ENCODE measurements around the gene COL4A1. TPM values are rescaled to one million over a fixed set of nuclear protein-coding genes. Genes with fewer than 3 reads are reported as not detected.

Gene COL4A1
- total and polyA plus RNA-seq, 8 donors = 418 to 1,057 (median 547) TPM

DNA sequence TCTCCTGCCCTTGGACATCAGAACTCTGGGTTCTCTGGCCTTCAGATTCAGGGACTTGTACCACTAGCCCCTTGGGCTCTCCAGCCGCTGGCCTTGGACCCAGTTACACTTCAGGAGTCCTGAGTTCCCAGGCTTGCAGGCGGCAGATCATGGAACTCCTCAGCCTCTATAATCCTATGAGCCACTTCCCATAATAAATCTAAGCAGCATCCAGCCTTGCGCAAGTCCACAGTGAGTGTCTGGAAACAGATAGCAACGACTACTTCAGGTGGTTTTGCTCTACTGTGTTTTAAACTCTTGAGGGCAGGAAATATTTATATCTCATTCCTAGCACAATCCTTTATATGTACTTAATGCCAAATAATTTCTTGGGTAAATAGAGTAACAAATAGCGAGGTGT is 92.3 kb downstream of the COL4A1 start:
- ATAC-seq (no peak), DNase-seq (no peak)
- no peak overlapping the region for H3K4me3 ChIP-seq
- H3K27me3 ChIP-seq = peaks cover 0 to 8% of the 10 kb centered on the region in 2 donors
- H3K36me3 ChIP-seq = peaks cover 0 to 30% of the 10 kb centered on the region in 2 donors
- H3K9me3 ChIP-seq = no peaks in the 10 kb centered on the region
- no peak overlapping the region for H3K27ac ChIP-seq
- intact Hi-C loops (cut with DNase I) = no loop called here
- H3K4me1 ChIP-seq = peaks cover 11 to 15% of the 10 kb centered on the region in 2 donors
- TF ChIP-seq, protein P1, sequence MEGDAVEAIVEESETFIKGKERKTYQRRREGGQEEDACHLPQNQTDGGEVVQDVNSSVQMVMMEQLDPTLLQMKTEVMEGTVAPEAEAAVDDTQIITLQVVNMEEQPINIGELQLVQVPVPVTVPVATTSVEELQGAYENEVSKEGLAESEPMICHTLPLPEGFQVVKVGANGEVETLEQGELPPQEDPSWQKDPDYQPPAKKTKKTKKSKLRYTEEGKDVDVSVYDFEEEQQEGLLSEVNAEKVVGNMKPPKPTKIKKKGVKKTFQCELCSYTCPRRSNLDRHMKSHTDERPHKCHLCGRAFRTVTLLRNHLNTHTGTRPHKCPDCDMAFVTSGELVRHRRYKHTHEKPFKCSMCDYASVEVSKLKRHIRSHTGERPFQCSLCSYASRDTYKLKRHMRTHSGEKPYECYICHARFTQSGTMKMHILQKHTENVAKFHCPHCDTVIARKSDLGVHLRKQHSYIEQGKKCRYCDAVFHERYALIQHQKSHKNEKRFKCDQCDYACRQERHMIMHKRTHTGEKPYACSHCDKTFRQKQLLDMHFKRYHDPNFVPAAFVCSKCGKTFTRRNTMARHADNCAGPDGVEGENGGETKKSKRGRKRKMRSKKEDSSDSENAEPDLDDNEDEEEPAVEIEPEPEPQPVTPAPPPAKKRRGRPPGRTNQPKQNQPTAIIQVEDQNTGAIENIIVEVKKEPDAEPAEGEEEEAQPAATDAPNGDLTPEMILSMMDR (IDR thresholded peaks at IDR 0.05) = no peak

DNA sequence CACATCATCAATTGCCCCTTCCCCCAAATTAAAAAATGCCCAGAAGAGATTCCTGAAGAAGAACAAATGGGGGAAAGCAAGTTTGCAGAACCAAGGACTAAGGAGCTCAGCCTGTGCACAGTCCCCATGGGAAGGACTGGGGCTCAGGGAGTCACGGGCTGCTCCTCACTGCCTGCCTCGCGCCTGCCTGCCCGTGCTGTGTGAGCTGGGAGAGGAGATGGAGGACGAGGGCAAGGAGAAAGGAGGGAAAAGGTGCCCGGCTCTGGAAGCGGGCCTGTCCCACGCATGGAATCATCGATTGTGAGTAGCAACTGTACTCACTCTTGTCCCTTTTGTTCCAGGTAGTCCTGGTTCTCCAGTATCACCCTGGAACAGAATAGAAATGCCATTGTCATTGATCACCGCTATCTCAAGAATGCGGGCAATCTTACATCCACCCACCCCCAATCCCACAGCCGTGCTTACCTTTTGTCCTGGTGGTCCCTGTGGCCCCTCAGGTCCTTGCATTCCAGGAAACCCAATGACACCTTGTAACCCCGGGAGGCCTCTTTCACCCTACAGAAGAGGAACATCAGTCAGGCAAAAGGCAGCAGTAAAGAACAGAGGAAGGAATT is 93.4 kb downstream of the COL4A1 start:
- Histone ChIP-seq H3K27ac (no peak overlapping the region), H3K4me3 (no peak overlapping the region), H3K36me3 (peaks cover 0 to 40% of the 10 kb centered on the region in 2 donors), H3K4me1 (peaks cover 10 to 11% of the 10 kb centered on the region in 2 donors), H3K9me3 (no peaks in the 10 kb centered on the region), H3K27me3 (peaks cover 0 to 3% of the 10 kb centered on the region in 2 donors)
- ATAC-seq = no peak
- intact Hi-C loops (cut with DNase I) = no loop called here
- TF ChIP-seq, protein P1 (IDR thresholded peaks at IDR 0.05) = no peak
- DNase-seq = no peak

DNA sequence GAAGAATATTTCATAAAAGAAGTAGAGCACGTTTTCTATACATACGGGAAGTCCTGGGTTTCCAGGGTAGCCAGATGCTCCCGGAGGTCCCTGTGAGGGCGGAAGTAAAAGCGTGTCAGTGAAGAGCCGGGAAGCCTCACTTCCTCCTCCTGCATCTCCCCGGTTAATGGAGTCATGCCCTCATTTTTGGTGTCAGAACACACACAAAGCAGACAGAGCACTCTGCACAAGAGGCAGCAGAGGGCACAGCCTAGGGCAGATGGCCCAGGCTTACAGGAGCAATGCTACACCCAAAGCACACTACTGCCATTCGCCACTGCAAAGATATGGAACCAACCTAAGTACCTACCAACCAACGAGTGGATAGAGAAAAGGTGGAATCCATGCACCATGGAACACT is 94.4 kb downstream of the COL4A1 start:
- Histone ChIP-seq H3K36me3 (peaks cover 0 to 49% of the 10 kb centered on the region in 2 donors), H3K27me3 (no peaks in the 10 kb centered on the region), H3K4me1 (peaks cover 6 to 11% of the 10 kb centered on the region in 2 donors), H3K27ac (no peak overlapping the region), H3K9me3 (no peaks in the 10 kb centered on the region), H3K4me3 (no peak overlapping the region)
- no peak for DNase-seq
- no peak for ATAC-seq
- TF ChIP-seq, protein P1 (IDR thresholded peaks at IDR 0.05) = no peak
- intact Hi-C loops (cut with DNase I) = no loop called here

DNA sequence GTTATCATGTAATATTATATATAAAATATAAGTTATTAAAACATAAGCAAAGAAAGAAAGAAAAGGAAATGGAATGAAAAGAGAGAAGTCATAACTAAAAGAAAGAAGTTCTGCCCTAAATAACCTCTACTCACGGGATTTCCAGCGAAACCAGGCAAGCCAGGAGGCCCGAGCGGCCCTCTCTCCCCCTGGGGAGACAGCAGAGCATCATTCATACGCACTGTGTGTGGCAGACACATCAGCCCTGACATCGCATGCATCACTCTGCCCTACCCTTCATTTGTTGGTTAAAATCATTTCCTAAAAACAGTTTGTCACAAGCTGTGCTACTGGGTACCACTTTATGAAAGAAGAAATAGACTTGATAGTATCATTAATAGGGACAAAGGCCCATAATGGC is 95.2 kb downstream of the COL4A1 start:
- no peaks in the 10 kb centered on the region for H3K9me3 ChIP-seq
- H3K27me3 ChIP-seq = no peaks in the 10 kb centered on the region
- ATAC-seq = no peak
- TF ChIP-seq, protein P1 (IDR thresholded peaks at IDR 0.05) = no peak
- H3K36me3 ChIP-seq = peaks cover 0 to 57% of the 10 kb centered on the region in 2 donors
- no peak overlapping the region for H3K27ac ChIP-seq
- no peak overlapping the region for H3K4me3 ChIP-seq
- DNase-seq = no peak
- peaks cover 0 to 5% of the 10 kb centered on the region in 2 donors for H3K4me1 ChIP-seq
- intact Hi-C loops (cut with DNase I) = no loop called here

DNA sequence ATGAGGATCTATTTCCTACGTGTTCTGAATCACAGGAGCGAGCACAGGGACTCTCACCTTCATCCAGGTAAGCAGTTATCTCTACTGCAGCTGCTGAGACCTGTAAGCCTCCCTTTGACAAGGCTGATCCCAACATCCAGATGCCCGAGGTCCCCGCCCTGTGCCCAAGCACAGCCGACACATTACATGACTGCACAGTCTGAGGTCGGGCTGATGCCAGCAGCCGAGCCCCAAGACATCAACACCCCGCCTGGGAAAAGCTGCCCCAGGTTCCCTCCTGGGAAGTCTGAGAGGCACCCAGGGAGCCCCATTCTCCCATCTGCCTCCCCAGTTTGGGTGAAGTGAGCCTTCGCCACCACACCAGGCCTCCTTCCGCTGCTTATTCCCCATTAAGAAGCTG is 95.9 kb downstream of the COL4A1 start:
- Histone ChIP-seq H3K27ac (no peak overlapping the region), H3K9me3 (no peaks in the 10 kb centered on the region), H3K4me3 (no peak overlapping the region), H3K27me3 (no peaks in the 10 kb centered on the region), H3K4me1 (no peaks in the 10 kb centered on the region), H3K36me3 (peaks cover 0 to 64% of the 10 kb centered on the region in 2 donors)
- TF ChIP-seq, protein P1 (IDR thresholded peaks at IDR 0.05) = no peak
- intact Hi-C loops (cut with DNase I) = no loop called here
- DNase-seq = no peak
- ATAC-seq = no peak
